Measurements from ENCODE around the gene COL5A3. TPM values are rescaled to one million over a fixed set of nuclear protein-coding genes. Genes with fewer than 3 reads are reported as not detected.

COL5A3 gene
- total RNA-seq, 1 donor from 2014 or later, result 5.9 TPM

Other genes starting within 250 kb of the COL5A3 start
- gene ZNF846, start 241.8 kb downstream of the COL5A3 start, total RNA-seq, result 25.0 TPM
- 31.9 TPM for gene FBXL12, start 191.4 kb downstream of the COL5A3 start, total RNA-seq
- gene UBL5, start 182.6 kb downstream of the COL5A3 start, total RNA-seq, result 283 TPM
- 90.8 TPM for gene PIN1, start 175.2 kb downstream of the COL5A3 start, total RNA-seq
- 10.8 TPM for gene OLFM2, start 74.0 kb downstream of the COL5A3 start, total RNA-seq
- not detected for gene RDH8, start 3.0 kb upstream of the COL5A3 start, total RNA-seq
- gene SHFL, start 75.8 kb upstream of the COL5A3 start, total RNA-seq, result 71.4 TPM
- gene ANGPTL6, start 92.2 kb upstream of the COL5A3 start, total RNA-seq, result 1.2 TPM
- 35.0 TPM for gene PPAN, start 95.9 kb upstream of the COL5A3 start, total RNA-seq
- gene P2RY11, start 101.2 kb upstream of the COL5A3 start, total RNA-seq, result 17.8 TPM
- gene EIF3G, start 109.4 kb upstream of the COL5A3 start, total RNA-seq, result 227 TPM
- 44.1 TPM for gene DNMT1, start 184.4 kb upstream of the COL5A3 start, total RNA-seq
- gene S1PR2, start 220.8 kb upstream of the COL5A3 start, total RNA-seq, result 9.5 TPM
- gene MRPL4, start 241.7 kb upstream of the COL5A3 start, total RNA-seq, result 48.7 TPM

Measured in mucosa of gallbladder (tissue), 1 donor.